ENCODE measurements around the gene TTC39A.

Gene TTC39A

GRCh38 chr1:51281807-51282206, 48.6 kb downstream of the TTC39A start:
- H3K27ac ChIP-seq (ENCODE audit: low read depth, low read length) = no peak overlapping the region
- whole genome bisulfite sequencing = 95% methylated on average over 5 of the region's 5 CpGs
- no peaks in the 10 kb centered on the region for H3K36me3 ChIP-seq (ENCODE audit: insufficient read depth, low read length)
- no peak overlapping the region for H3K4me3 ChIP-seq (ENCODE audit: low read length)
- H3K9me3 ChIP-seq (ENCODE audit: insufficient read depth, low read depth, low read length) = no peaks in the 10 kb centered on the region
- H3K4me1 ChIP-seq (ENCODE audit: insufficient read depth, low read length) = no peaks in the 10 kb centered on the region
- H3K9ac ChIP-seq (ENCODE audit: low read depth, low read length) = no peak overlapping the region
- H3K27me3 ChIP-seq (ENCODE audit: insufficient read depth, low read length) = no peaks in the 10 kb centered on the region

- Histone ChIP-seq H3K36me3 (ENCODE audit: insufficient read depth, low read length) (no peaks in the 10 kb centered on the region), H3K4me3 (ENCODE audit: low read length) (no peak overlapping the region)
Observed at GRCh38 chr1:51280321-51280978, 49.9 kb downstream of the TTC39A start.

DNA sequence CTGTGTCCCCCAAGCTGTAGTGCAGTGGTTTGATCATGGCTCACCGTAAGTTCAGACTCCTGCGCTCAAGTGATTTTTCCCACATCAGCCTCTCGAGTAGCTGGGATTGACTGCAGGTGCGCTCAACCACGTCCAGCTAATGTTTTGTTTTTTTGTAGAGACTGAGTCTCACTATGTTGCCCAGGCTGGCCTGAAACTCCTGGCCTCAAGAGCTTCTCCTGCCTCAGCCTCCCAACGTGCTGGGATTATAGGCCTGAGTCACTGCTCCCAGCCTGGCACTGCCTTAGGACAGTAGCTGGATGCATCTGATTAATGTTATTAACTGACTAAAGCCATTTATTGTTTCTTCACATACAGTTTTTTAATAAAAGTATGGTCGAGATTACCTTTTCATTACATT, 54.1 kb downstream of the TTC39A start:
- Histone ChIP-seq H3K27ac (ENCODE audit: low read depth, low read length) (no peak overlapping the region), H3K9ac (ENCODE audit: low read depth, low read length) (no peak overlapping the region), H3K9me3 (ENCODE audit: insufficient read depth, low read depth, low read length) (no peaks in the 10 kb centered on the region), H3K4me3 (ENCODE audit: low read length) (no peak overlapping the region), H3K4me1 (ENCODE audit: insufficient read depth, low read length) (no peaks in the 10 kb centered on the region), H3K36me3 (ENCODE audit: insufficient read depth, low read length) (peaks cover 26% of the 10 kb centered on the region), H3K27me3 (ENCODE audit: insufficient read depth, low read length) (no peaks in the 10 kb centered on the region)
- 97% methylated on average over 7 of the region's 7 CpGs for WGBS

More at GRCh38 chr1:51280321-51280978, 49.9 kb downstream of the TTC39A start:
- H3K27me3 ChIP-seq (ENCODE audit: insufficient read depth, low read length) = no peaks in the 10 kb centered on the region
- H3K9me3 ChIP-seq (ENCODE audit: insufficient read depth, low read depth, low read length) = no peaks in the 10 kb centered on the region
- no peak overlapping the region for H3K9ac ChIP-seq (ENCODE audit: low read depth, low read length)
- no peak overlapping the region for H3K27ac ChIP-seq (ENCODE audit: low read depth, low read length)
- 88% methylated on average over 4 of the region's 4 CpGs for WGBS
- H3K4me1 ChIP-seq (ENCODE audit: insufficient read depth, low read length) = no peaks in the 10 kb centered on the region

DNA sequence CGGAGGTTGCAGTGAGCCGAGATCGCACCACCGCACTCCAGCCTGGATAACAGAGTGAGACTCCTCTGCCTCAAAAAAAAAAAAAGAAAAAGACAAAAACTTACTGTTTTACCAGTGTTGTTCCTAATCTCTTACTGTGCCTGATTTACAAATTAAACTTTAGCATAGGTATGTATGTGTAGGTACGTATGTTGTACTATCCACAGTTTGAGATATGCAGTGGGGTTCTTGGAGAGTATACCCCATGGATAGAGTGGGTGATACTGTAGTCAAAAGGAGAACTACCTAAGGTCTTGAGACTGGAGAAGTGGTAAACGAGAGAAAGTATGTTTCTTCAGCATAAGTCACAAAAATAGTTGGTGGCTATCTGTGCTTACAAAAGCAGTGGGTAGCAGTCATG, 55.7 kb downstream of the TTC39A start:
- no peak overlapping the region for H3K9ac ChIP-seq (ENCODE audit: low read depth, low read length)
- WGBS = 95% methylated on average over 6 of the region's 6 CpGs
- H3K4me3 ChIP-seq (ENCODE audit: low read length) = no peak overlapping the region
- no peaks in the 10 kb centered on the region for H3K9me3 ChIP-seq (ENCODE audit: insufficient read depth, low read depth, low read length)
- H3K36me3 ChIP-seq (ENCODE audit: insufficient read depth, low read length) = peaks cover 39% of the 10 kb centered on the region
- H3K27ac ChIP-seq (ENCODE audit: low read depth, low read length) = no peak overlapping the region
- H3K4me1 ChIP-seq (ENCODE audit: insufficient read depth, low read length) = no peaks in the 10 kb centered on the region
- H3K27me3 ChIP-seq (ENCODE audit: insufficient read depth, low read length) = no peaks in the 10 kb centered on the region

- H3K36me3 ChIP-seq (ENCODE audit: insufficient read depth, low read length) = peaks cover 39% of the 10 kb centered on the region
Observed at GRCh38 chr1:51272916-51273315, 57.4 kb downstream of the TTC39A start.

DNA sequence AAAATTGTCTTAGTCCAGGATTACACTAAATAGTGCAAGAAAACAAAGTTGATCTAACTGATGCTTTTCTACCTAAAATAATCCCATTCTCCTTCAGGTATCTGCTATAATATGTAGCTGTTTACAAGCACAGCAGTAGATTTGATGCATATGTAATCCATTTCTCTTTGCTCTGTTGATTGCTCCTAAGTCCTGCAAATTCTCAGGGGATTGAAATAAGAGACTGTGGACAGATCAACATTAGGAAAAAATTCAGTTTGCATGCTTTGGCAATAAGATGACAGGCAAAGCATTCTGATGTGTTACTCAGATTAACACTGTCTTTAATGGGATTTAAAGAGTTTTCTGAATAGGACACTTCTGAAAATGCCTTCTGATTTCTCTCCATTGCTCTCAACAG, 59.6 kb downstream of the TTC39A start:
- no peak overlapping the region for H3K9ac ChIP-seq (ENCODE audit: low read depth, low read length)
- no peaks in the 10 kb centered on the region for H3K4me1 ChIP-seq (ENCODE audit: insufficient read depth, low read length)
- H3K27me3 ChIP-seq (ENCODE audit: insufficient read depth, low read length) = no peaks in the 10 kb centered on the region
- peaks cover 39% of the 10 kb centered on the region for H3K36me3 ChIP-seq (ENCODE audit: insufficient read depth, low read length)
- H3K27ac ChIP-seq (ENCODE audit: low read depth, low read length) = no peak overlapping the region
- H3K9me3 ChIP-seq (ENCODE audit: insufficient read depth, low read depth, low read length) = no peaks in the 10 kb centered on the region
- H3K4me3 ChIP-seq (ENCODE audit: low read length) = no peak overlapping the region

More at GRCh38 chr1:51272916-51273315, 57.4 kb downstream of the TTC39A start:
- Histone ChIP-seq H3K4me3 (ENCODE audit: low read length) (no peak overlapping the region), H3K9ac (ENCODE audit: low read depth, low read length) (no peak overlapping the region), H3K4me1 (ENCODE audit: insufficient read depth, low read length) (no peaks in the 10 kb centered on the region), H3K27me3 (ENCODE audit: insufficient read depth, low read length) (no peaks in the 10 kb centered on the region), H3K9me3 (ENCODE audit: insufficient read depth, low read depth, low read length) (no peaks in the 10 kb centered on the region), H3K27ac (ENCODE audit: low read depth, low read length) (no peak overlapping the region)

DNA sequence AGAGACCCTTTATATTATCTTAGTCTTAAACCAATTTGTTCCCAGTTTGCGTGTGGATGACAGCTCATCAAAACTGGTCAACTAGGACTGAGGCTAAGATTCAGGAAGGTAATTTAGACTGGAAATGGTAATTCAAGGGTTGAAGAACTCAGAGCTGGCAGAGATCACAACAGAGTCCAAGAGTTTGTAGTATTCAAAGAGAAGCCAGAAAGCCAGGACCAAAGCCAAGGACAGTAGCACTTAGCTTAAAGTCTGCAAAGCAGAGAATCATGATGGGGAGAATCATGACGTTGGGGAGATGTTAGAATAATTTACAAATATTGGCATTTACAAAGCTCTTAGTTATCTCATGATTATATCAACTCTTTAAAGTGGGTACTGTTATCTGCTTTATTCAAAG, 61.7 kb downstream of the TTC39A start:
- Histone ChIP-seq H3K9ac (ENCODE audit: low read depth, low read length) (no peak overlapping the region), H3K27ac (ENCODE audit: low read depth, low read length) (no peak overlapping the region)
- WGBS = 93% methylated on average over 2 of the region's 2 CpGs

DNA sequence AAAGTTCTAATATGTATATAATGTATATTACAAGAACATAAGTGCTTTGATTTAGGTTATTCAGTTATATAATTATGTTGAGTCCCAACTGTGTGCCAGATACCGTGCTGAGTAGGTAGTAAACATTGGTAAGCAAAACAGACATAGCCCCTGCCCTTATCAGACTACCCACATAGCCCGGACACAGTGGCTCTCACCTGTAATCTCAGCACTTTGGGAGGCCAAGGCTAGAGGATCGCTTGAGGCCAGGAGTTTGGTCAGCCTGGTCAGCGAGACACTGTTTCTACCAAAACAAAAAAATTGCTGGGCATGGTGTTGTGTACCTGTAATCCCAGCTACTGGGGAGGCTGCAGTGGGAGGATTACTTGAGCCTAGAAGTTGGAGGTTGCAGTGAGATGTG, 63.6 kb downstream of the TTC39A start:
- Histone ChIP-seq H3K9me3 (ENCODE audit: insufficient read depth, low read depth, low read length) (no peaks in the 10 kb centered on the region), H3K9ac (ENCODE audit: low read depth, low read length) (no peak overlapping the region), H3K27me3 (ENCODE audit: insufficient read depth, low read length) (no peaks in the 10 kb centered on the region), H3K4me1 (ENCODE audit: insufficient read depth, low read length) (peaks cover 6% of the 10 kb centered on the region; the same call in 1 of the 2 replicates), H3K27ac (ENCODE audit: low read depth, low read length) (no peak overlapping the region), H3K4me3 (ENCODE audit: low read length) (no peak overlapping the region), H3K36me3 (ENCODE audit: insufficient read depth, low read length) (peaks cover 19% of the 10 kb centered on the region)
- 98% methylated on average over 4 of the region's 4 CpGs for WGBS

More for the DNA sequence above, 61.7 kb downstream of the TTC39A start:
- no peaks in the 10 kb centered on the region for H3K27me3 ChIP-seq (ENCODE audit: insufficient read depth, low read length)
- H3K4me1 ChIP-seq (ENCODE audit: insufficient read depth, low read length) = peaks cover 6% of the 10 kb centered on the region; the same call in 1 of the 2 replicates
- no peaks in the 10 kb centered on the region for H3K9me3 ChIP-seq (ENCODE audit: insufficient read depth, low read depth, low read length)
- no peak overlapping the region for H3K4me3 ChIP-seq (ENCODE audit: low read length)
- peaks cover 37% of the 10 kb centered on the region for H3K36me3 ChIP-seq (ENCODE audit: insufficient read depth, low read length)

DNA sequence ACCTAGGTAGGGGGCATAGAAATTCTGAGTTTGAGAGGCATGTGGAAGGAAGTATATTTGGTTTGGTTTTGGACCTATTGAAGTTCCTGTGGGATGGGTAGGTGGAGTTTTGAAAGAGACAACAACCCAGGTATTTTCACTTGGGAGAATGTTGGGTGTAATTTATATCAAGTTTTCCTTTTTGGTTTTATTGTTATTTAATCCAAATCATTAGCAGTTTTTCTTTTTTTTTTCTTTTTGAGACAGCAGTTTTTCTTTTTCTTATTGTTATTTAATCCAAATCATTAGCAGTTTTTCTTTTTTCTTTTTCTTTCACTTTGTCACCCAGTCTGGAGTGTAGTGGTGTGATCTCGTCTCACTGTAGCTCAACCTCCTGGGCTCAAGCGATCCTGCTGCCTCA, 64.2 kb downstream of the TTC39A start:
- Histone ChIP-seq H3K36me3 (ENCODE audit: insufficient read depth, low read length) (peaks cover 13% of the 10 kb centered on the region), H3K9me3 (ENCODE audit: insufficient read depth, low read depth, low read length) (no peaks in the 10 kb centered on the region), H3K4me3 (ENCODE audit: low read length) (no peak overlapping the region), H3K27ac (ENCODE audit: low read depth, low read length) (no peak overlapping the region), H3K4me1 (ENCODE audit: insufficient read depth, low read length) (peaks cover 6% of the 10 kb centered on the region; the same call in 1 of the 2 replicates), H3K27me3 (ENCODE audit: insufficient read depth, low read length) (no peaks in the 10 kb centered on the region), H3K9ac (ENCODE audit: low read depth, low read length) (no peak overlapping the region)
- WGBS = 98% methylated on average over 2 of the region's 2 CpGs

- Histone ChIP-seq H3K4me3 (ENCODE audit: low read length) (no peak overlapping the region), H3K9ac (ENCODE audit: low read depth, low read length) (no peak overlapping the region), H3K36me3 (ENCODE audit: insufficient read depth, low read length) (peaks cover 7% of the 10 kb centered on the region), H3K27me3 (ENCODE audit: insufficient read depth, low read length) (no peaks in the 10 kb centered on the region), H3K27ac (ENCODE audit: low read depth, low read length) (no peak overlapping the region), H3K9me3 (ENCODE audit: insufficient read depth, low read depth, low read length) (no peaks in the 10 kb centered on the region), H3K4me1 (ENCODE audit: insufficient read depth, low read length) (peaks cover 6% of the 10 kb centered on the region; the same call in 1 of the 2 replicates)
- 94% methylated on average over 4 of the region's 4 CpGs for WGBS
Observed at GRCh38 chr1:51265618-51266017, 64.7 kb downstream of the TTC39A start.

DNA sequence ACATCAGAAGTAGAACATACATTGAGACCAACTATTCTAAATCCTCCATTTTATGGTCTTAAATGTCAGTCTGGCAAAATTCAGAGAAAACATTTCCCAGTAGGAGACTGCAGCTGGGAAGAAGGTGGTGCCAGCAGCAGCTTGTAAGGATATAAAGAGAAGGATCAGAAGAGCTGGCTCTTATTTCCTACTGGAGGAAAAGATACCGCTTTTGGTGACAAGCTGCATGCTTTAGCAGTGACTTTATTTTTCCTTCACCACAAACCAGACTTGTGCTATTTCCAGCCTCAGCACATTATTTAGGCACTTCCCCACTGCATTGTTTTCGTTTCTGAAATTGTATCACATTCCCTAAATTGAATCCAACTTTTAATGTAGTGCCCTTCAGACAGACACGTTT, 65.9 kb downstream of the TTC39A start:
- Histone ChIP-seq H3K9me3 (ENCODE audit: insufficient read depth, low read depth, low read length) (no peaks in the 10 kb centered on the region), H3K4me3 (ENCODE audit: low read length) (no peak overlapping the region), H3K27me3 (ENCODE audit: insufficient read depth, low read length) (no peaks in the 10 kb centered on the region), H3K4me1 (ENCODE audit: insufficient read depth, low read length) (peaks cover 6% of the 10 kb centered on the region; the same call in 1 of the 2 replicates), H3K9ac (ENCODE audit: low read depth, low read length) (no peak overlapping the region), H3K36me3 (ENCODE audit: insufficient read depth, low read length) (no peaks in the 10 kb centered on the region), H3K27ac (ENCODE audit: low read depth, low read length) (no peak overlapping the region)
- 87% methylated on average over 3 of the region's 3 CpGs for WGBS
